ENCODE measurements around the gene CYBA.

The CYBA gene

GRCh38 chr16:88639231-88640038 lies 11.4 kb downstream of the CYBA start:
- Histone ChIP-seq H3K27me3 (replicated peaks; ENCODE audit: insufficient read depth, low read length) (no peaks in the 10 kb centered on the region), H4K20me1 (ENCODE audit: insufficient read depth, low read length) (no peaks in the 10 kb centered on the region), H3K4me1 (ENCODE audit: low read length) (peaks cover 15% of the 10 kb centered on the region), H3K4me3 (ENCODE audit: low read length) (no peak overlapping the region), H3K79me2 (ENCODE audit: low read length) (no peaks in the 10 kb centered on the region), H3K36me3 (replicated peaks; ENCODE audit: insufficient read depth, low read length) (no peaks in the 10 kb centered on the region), H3F3A (ENCODE audit: insufficient read depth, low read length) (no peaks in the 10 kb centered on the region), H2AFZ (ENCODE audit: low read length) (no peak overlapping the region), H3K4me2 (ENCODE audit: low read depth, low read length) (no peak overlapping the region), H3K27ac (ENCODE audit: low read length) (no peak overlapping the region), H3K9me3 (replicated peaks; ENCODE audit: insufficient read depth, low read length) (no peaks in the 10 kb centered on the region), H3K9ac (ENCODE audit: low read length) (no peak overlapping the region), H3K9me2 (replicated peaks; ENCODE audit: insufficient read depth, low read length) (no peaks in the 10 kb centered on the region)
- TF ChIP-seq EZH2phosphoT487 (IDR thresholded peaks at IDR 0.05; ENCODE audit: low read length): no peak
- no peak for TF ChIP-seq EZH2 (optimal IDR thresholded peaks at IDR 0.05; ENCODE audit: low read depth, low read length)
- TF ChIP-seq, protein P1, sequence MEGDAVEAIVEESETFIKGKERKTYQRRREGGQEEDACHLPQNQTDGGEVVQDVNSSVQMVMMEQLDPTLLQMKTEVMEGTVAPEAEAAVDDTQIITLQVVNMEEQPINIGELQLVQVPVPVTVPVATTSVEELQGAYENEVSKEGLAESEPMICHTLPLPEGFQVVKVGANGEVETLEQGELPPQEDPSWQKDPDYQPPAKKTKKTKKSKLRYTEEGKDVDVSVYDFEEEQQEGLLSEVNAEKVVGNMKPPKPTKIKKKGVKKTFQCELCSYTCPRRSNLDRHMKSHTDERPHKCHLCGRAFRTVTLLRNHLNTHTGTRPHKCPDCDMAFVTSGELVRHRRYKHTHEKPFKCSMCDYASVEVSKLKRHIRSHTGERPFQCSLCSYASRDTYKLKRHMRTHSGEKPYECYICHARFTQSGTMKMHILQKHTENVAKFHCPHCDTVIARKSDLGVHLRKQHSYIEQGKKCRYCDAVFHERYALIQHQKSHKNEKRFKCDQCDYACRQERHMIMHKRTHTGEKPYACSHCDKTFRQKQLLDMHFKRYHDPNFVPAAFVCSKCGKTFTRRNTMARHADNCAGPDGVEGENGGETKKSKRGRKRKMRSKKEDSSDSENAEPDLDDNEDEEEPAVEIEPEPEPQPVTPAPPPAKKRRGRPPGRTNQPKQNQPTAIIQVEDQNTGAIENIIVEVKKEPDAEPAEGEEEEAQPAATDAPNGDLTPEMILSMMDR (IDR thresholded peaks at IDR 0.05; ENCODE audit: low read length): no peak
- DNase-seq: no peak

- TF ChIP-seq EZH2 (optimal IDR thresholded peaks at IDR 0.05; ENCODE audit: low read depth, low read length): no peak
- TF ChIP-seq EZH2phosphoT487 (IDR thresholded peaks at IDR 0.05; ENCODE audit: low read length): no peak
- TF ChIP-seq, protein P1 (IDR thresholded peaks at IDR 0.05; ENCODE audit: low read length): no peak
- Histone ChIP-seq H3K9ac (ENCODE audit: low read length) (no peak within 1 kb of the TSS), H3K79me2 (ENCODE audit: low read length) (no peaks in the 10 kb centered on the region), H3K27ac (ENCODE audit: low read length) (peak within 1 kb of the TSS; percentile 16; the same call in 1 of the 2 replicates), H3K9me3 (replicated peaks; ENCODE audit: insufficient read depth, low read length) (no peaks in the 10 kb centered on the region), H4K20me1 (ENCODE audit: insufficient read depth, low read length) (no peaks in the 10 kb centered on the region), H3K27me3 (replicated peaks; ENCODE audit: insufficient read depth, low read length) (no peaks in the 10 kb centered on the region), H3K36me3 (replicated peaks; ENCODE audit: insufficient read depth, low read length) (no peaks in the 10 kb centered on the region), H3K9me2 (replicated peaks; ENCODE audit: insufficient read depth, low read length) (no peaks in the 10 kb centered on the region), H3K4me3 (ENCODE audit: low read length) (no peak within 1 kb of the TSS), H3K4me1 (ENCODE audit: low read length) (peaks cover 15% of the 10 kb centered on the region), H3K4me2 (ENCODE audit: low read depth, low read length) (peak within 1 kb of the TSS; percentile 18; the same call in 1 of the 2 replicates), H3F3A (ENCODE audit: insufficient read depth, low read length) (peaks cover 3% of the 10 kb centered on the region; the same call in 1 of the 2 replicates), H2AFZ (ENCODE audit: low read length) (no peak within 1 kb of the TSS)
- DNase-seq: peak; percentile 72
These were observed 12.3 kb downstream of the CYBA start, which contains the start of gene IL17C for GRCh38 chr16:88638323-88639230. Gene IL17C, plus strand, starts transcription at chr16:88638572. Its CDS starts 70 bp downstream, at chr16:88638642.

- Histone ChIP-seq H3K79me2 (ENCODE audit: low read length) (no peaks in the 10 kb centered on the region), H3K4me3 (ENCODE audit: low read length) (no peak overlapping the region), H3K9me3 (replicated peaks; ENCODE audit: insufficient read depth, low read length) (no peaks in the 10 kb centered on the region), H3K4me1 (ENCODE audit: low read length) (peaks cover 19% of the 10 kb centered on the region), H3K4me2 (ENCODE audit: low read depth, low read length) (no peak overlapping the region), H4K20me1 (ENCODE audit: insufficient read depth, low read length) (no peaks in the 10 kb centered on the region), H3K9me2 (replicated peaks; ENCODE audit: insufficient read depth, low read length) (no peaks in the 10 kb centered on the region), H3K27ac (ENCODE audit: low read length) (no peak overlapping the region), H3F3A (ENCODE audit: insufficient read depth, low read length) (peaks cover 8% of the 10 kb centered on the region; the same call in 1 of the 2 replicates), H3K27me3 (replicated peaks; ENCODE audit: insufficient read depth, low read length) (no peaks in the 10 kb centered on the region), H3K36me3 (replicated peaks; ENCODE audit: insufficient read depth, low read length) (no peaks in the 10 kb centered on the region), H2AFZ (ENCODE audit: low read length) (no peak overlapping the region), H3K9ac (ENCODE audit: low read length) (no peak overlapping the region)
- TF ChIP-seq EZH2 (optimal IDR thresholded peaks at IDR 0.05; ENCODE audit: low read depth, low read length) (no peak), EZH2phosphoT487 (IDR thresholded peaks at IDR 0.05; ENCODE audit: low read length) (no peak)
- TF ChIP-seq, protein P1 (IDR thresholded peaks at IDR 0.05; ENCODE audit: low read length): no peak
- DNase-seq: no peak
These were observed 14.2 kb downstream of the CYBA start for GRCh38 chr16:88636488-88637265.

Measured in MM.1S (cell line).